ENCODE data around the gene IGF2BP1. TPM values are rescaled to one million over a fixed set of nuclear protein-coding genes. Genes with fewer than 3 reads are reported as not detected.
A peak's percentile ranks its signal among the peaks of the same experiment; 100 is the strongest.

The IGF2BP1 gene
- total RNA-seq (2022) (0.02 and 0.27 TPM in 2 replicates), Bru-seq, nascent RNA (not detected), BruChase-seq, experiment 1, labeled RNA remaining after a 6-hour chase (percentile 6 among the genes with signal in this experiment), BruChase-seq, experiment 2, labeled RNA remaining after a 2-hour chase (percentile 4 among the genes with signal in this experiment)
- long read RNA-seq, result 0 reads

DNA sequence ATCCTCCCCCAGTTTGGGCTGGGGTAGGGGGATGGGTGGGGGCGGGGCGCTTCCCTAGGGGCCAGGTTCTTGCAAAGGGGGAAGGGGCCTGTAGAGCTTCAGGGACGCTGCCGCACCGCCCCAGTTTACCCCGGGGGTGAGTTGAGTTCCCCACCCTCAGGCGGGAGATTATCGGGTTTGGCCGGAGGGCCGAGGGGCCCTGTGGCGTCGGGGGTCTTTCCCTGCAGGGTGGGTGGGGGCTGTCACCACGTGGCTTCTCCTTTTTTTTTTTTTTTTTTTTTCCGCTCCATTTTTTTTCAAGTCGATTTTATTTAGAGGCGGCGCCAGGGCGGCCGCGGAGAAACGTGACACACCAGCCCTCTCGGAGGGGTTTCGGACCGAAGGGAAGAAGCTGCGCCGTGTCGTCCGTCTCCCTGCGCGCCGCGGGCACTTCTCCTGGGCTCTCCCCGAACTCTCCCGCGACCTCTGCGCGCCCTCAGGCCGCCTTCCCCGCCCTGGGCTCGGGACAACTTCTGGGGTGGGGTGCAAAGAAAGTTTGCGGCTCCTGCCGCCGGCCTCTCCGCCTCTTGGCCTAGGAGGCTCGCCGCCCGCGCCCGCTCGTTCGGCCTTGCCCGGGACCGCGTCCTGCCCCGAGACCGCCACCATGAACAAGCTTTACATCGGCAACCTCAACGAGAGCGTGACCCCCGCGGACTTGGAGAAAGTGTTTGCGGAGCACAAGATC lies at the start of gene IGF2BP1:
Gene IGF2BP1 (plus strand): TSS at position 283 of the 724 bp plus-strand sequence. CDS start 361 bp downstream, at position 644.
- POLR2A ChIA-PET, result no interaction called here
- Mint-ChIP-seq H3K36me3 (ENCODE audit: insufficient read depth, unreplicated experiment) (no peaks in the 10 kb centered on the region), H3K9me3 (ENCODE audit: unreplicated experiment) (no peaks in the 10 kb centered on the region), H3K4me1 (ENCODE audit: insufficient read depth, unreplicated experiment) (no peaks in the 10 kb centered on the region), H3K4me3 (ENCODE audit: unreplicated experiment) (no peak within 1 kb of the TSS), H3K27ac (ENCODE audit: low read depth, unreplicated experiment) (no peak within 1 kb of the TSS), H3K27me3 (ENCODE audit: insufficient read depth, unreplicated experiment) (peaks cover 93% of the 10 kb centered on the region)
- intact Hi-C loops (cut with micrococcal nuclease), result no loop called here
- CTCF ChIA-PET, result no interaction called here
- DNase-seq (ENCODE audit: unreplicated experiment), result no peak
- TF ChIP-seq, protein P1, sequence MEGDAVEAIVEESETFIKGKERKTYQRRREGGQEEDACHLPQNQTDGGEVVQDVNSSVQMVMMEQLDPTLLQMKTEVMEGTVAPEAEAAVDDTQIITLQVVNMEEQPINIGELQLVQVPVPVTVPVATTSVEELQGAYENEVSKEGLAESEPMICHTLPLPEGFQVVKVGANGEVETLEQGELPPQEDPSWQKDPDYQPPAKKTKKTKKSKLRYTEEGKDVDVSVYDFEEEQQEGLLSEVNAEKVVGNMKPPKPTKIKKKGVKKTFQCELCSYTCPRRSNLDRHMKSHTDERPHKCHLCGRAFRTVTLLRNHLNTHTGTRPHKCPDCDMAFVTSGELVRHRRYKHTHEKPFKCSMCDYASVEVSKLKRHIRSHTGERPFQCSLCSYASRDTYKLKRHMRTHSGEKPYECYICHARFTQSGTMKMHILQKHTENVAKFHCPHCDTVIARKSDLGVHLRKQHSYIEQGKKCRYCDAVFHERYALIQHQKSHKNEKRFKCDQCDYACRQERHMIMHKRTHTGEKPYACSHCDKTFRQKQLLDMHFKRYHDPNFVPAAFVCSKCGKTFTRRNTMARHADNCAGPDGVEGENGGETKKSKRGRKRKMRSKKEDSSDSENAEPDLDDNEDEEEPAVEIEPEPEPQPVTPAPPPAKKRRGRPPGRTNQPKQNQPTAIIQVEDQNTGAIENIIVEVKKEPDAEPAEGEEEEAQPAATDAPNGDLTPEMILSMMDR (IDR thresholded peaks at IDR 0.05; ENCODE audit: unreplicated experiment), result no peak
- BruUV-seq (replicated peaks), result no TSS peak

DNA sequence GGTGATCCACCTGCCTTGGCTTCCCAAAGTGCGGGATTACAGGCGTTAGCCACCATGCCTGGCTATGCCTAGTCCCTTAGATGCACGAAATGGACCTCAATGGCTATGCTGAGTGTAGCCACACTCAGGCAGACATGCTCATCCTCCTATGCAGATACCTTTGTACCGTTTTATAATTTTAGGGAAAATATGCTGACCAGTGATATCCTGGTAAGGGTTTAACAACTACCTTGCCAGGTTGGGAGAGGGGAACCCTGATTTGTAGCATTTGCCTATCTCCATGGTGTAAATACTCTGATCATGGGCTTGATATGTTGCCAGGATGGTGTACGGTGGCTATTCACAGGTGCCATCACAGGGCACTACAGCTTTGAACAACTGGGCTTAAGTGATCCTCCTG lies 45.6 kb upstream of the IGF2BP1 start:
- no peaks in the 10 kb centered on the region for H3K27me3 Mint-ChIP-seq (ENCODE audit: insufficient read depth, unreplicated experiment)
- POLR2A ChIA-PET, result no interaction called here
- intact Hi-C loops (cut with micrococcal nuclease), result no loop called here

DNA sequence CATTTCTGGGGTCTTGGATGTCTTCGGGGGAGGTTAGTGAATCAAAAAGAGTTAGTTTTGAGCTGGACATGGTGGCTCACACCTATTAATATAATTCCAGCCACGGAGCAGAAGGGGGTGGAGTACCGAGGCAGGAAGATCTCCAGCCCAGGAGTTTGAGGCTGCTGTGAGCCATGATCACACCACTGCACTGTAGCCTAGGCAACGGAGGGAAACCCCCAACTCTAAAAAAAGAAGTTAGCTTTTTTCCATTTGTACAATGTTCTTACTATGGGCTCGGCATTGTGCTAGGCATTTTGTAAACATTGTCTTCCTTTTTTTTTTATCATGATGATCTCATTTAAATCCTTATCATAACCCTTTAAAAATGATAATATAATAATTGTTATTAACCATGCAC lies 44.3 kb upstream of the IGF2BP1 start:
- H3K4me3 Mint-ChIP-seq (ENCODE audit: unreplicated experiment), result no peak overlapping the region
- no peaks in the 10 kb centered on the region for H3K9me3 Mint-ChIP-seq (ENCODE audit: unreplicated experiment)
- peaks cover 2% of the 10 kb centered on the region for H3K36me3 Mint-ChIP-seq (ENCODE audit: insufficient read depth, unreplicated experiment)
- POLR2A ChIA-PET, result interaction anchor here (1.0 kb wide), 1 partner anchor 8 kb away, joined by 3 read pairs; the partner anchor contains the start of gene SNF8
- TF ChIP-seq, protein P1 (IDR thresholded peaks at IDR 0.05; ENCODE audit: unreplicated experiment), result no peak
- intact Hi-C loops (cut with micrococcal nuclease), result no loop called here
- H3K4me1 Mint-ChIP-seq (ENCODE audit: insufficient read depth, unreplicated experiment), result no peaks in the 10 kb centered on the region
- CTCF ChIA-PET, result interaction anchor here (0.6 to 0.7 kb wide), 2 partner anchors 10 to 240 kb away, joined by 3 to 4 read pairs; no protein-coding TSS in a partner anchor
- no peak overlapping the region for H3K27ac Mint-ChIP-seq (ENCODE audit: low read depth, unreplicated experiment)
- H3K27me3 Mint-ChIP-seq (ENCODE audit: insufficient read depth, unreplicated experiment), result no peaks in the 10 kb centered on the region
- no peak for DNase-seq (ENCODE audit: unreplicated experiment)
- no TSS peak for BruUV-seq (replicated peaks)

More for the DNA sequence above, 45.6 kb upstream of the IGF2BP1 start:
- no peak for DNase-seq (ENCODE audit: unreplicated experiment)
- Mint-ChIP-seq H3K36me3 (ENCODE audit: insufficient read depth, unreplicated experiment) (peaks cover 7% of the 10 kb centered on the region), H3K4me1 (ENCODE audit: insufficient read depth, unreplicated experiment) (no peaks in the 10 kb centered on the region), H3K9me3 (ENCODE audit: unreplicated experiment) (no peaks in the 10 kb centered on the region), H3K27ac (ENCODE audit: low read depth, unreplicated experiment) (no peak overlapping the region), H3K4me3 (ENCODE audit: unreplicated experiment) (no peak overlapping the region)
- CTCF ChIA-PET, result interaction anchor here (0.7 kb wide), 1 partner anchor 406 kb away, joined by 4 read pairs; no protein-coding TSS in a partner anchor
- TF ChIP-seq, protein P1 (IDR thresholded peaks at IDR 0.05; ENCODE audit: unreplicated experiment), result no peak
- no TSS peak for BruUV-seq (replicated peaks)

DNA sequence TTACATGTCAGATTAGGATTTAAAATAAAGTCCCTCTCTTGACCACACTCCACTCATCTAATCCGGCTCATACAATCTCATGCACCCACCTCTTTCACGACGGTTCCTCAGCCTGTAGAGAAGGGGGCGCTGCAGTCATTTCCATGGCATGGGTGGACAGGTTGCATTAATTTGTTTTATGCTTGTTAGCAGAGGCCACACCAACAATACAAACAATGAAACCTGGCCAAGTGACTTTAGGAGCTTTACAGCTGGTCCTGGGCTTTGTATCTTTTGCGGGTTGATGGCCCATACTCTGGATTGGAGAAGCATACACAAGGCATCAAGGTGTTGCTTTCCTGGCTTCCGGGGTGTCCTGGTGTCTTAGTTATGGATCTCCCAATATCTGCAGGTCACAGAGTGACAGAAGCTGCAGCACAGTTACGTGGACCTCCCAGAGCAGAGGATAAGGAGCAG lies 42.9 kb upstream of the IGF2BP1 start:
- Mint-ChIP-seq H3K4me3 (ENCODE audit: unreplicated experiment) (no peak overlapping the region), H3K36me3 (ENCODE audit: insufficient read depth, unreplicated experiment) (no peaks in the 10 kb centered on the region), H3K9me3 (ENCODE audit: unreplicated experiment) (no peaks in the 10 kb centered on the region), H3K4me1 (ENCODE audit: insufficient read depth, unreplicated experiment) (no peaks in the 10 kb centered on the region), H3K27me3 (ENCODE audit: insufficient read depth, unreplicated experiment) (no peaks in the 10 kb centered on the region), H3K27ac (ENCODE audit: low read depth, unreplicated experiment) (no peak overlapping the region)
- no TSS peak for BruUV-seq (replicated peaks)
- DNase-seq (ENCODE audit: unreplicated experiment), result peak; percentile 64
- TF ChIP-seq, protein P1 (IDR thresholded peaks at IDR 0.05; ENCODE audit: unreplicated experiment), result peak; percentile 40
- intact Hi-C loops (cut with micrococcal nuclease), result loop anchor here (1.0 kb wide), 1 partner anchor 78 kb away; no protein-coding TSS in a partner anchor
- POLR2A ChIA-PET, result interaction anchor here (0.8 to 1.5 kb wide), 2 partner anchors 9 kb away, joined by 3 to 8 read pairs; partner anchors contain the start of gene SNF8
- CTCF ChIA-PET, result interaction anchor here (0.6 to 0.8 kb wide), 2 partner anchors 52 to 57 kb away, joined by 3 read pairs; no protein-coding TSS in a partner anchor
